Measurements from ENCODE around the gene CAND1. TPM values are rescaled to one million over a fixed set of nuclear protein-coding genes. Genes with fewer than 3 reads are reported as not detected.

Gene CAND1
- total and polyA plus RNA-seq, 9 of the 15 experiments (the other 6 are each of a cell fraction or from before 2014, with no cell fraction given) = 24.0 to 167 (median 77.5) TPM

- Histone ChIP-seq H3K9ac (ENCODE audit: insufficient read depth in 1 of 2, low read depth in 2 of 2, low read length in 2 of 2) (no peak overlapping the region), H3K4me2 (ENCODE audit: insufficient read depth, low read length) (no peak overlapping the region), H3K9me1 (ENCODE audit: control insufficient read depth, insufficient read depth, low read length) (no peaks in the 10 kb centered on the region), H4K20me1 (replicated peaks; ENCODE audit: control insufficient read depth, insufficient read depth, low read length) (no peaks in the 10 kb centered on the region), H3K27ac (ENCODE audit: extremely low read depth, low read depth, low read length) (no peak overlapping the region), H3K27me3 (ENCODE audit: control insufficient read depth in 2 of 2, insufficient read depth in 2 of 2, low read length in 2 of 2) (no peaks in the 10 kb centered on the region; a peak in 2 of 5 replicates), H2AFZ (ENCODE audit: low read depth, low read length) (no peak overlapping the region), H3K4me1 (replicated peaks in 1 of 2; ENCODE audit: control insufficient read depth in 2 of 2, insufficient read depth in 2 of 2, low read length in 2 of 2) (no peaks in the 10 kb centered on the region), H3K36me3 (ENCODE audit: control insufficient read depth, insufficient read depth, low read length) (no peaks in the 10 kb centered on the region), H3K4me3 (no peak overlapping the region), H3K79me2 (ENCODE audit: control insufficient read depth, insufficient read depth, low read length) (no peaks in the 10 kb centered on the region), H3K9me3 (replicated peaks; ENCODE audit: control insufficient read depth, insufficient read depth, low read depth, low read length) (no peaks in the 10 kb centered on the region)
- in situ Hi-C loops (cut with MboI) = no loop called here
- FAIRE-seq = no peak
- ChIA-PET CTCF (ENCODE audit: low intra/inter-chr PET ratio) (interaction anchor here (0.5 kb wide), 1 partner anchor 9 kb away, joined by 5 read pairs; no protein-coding TSS in a partner anchor), POLR2A (no interaction called here)
- DNase-seq (ENCODE audit: extremely low read depth in 1 of 4, low spot score in 3 of 4) = no peak
- no TSS peak for BruUV-seq (replicated peaks)
- intact Hi-C loops (cut with micrococcal nuclease) = no loop called here
- ATAC-seq = no peak
- TF ChIP-seq ZNF184 (CRISPR knock-in tag; IDR thresholded peaks at IDR 0.05) (no peak), ZNF77 (CRISPR knock-in tag; IDR thresholded peaks at IDR 0.05) (no peak), MAFF (IDR thresholded peaks at IDR 0.05; ENCODE audit: low read length) (no peak), ZNF3 (CRISPR knock-in tag; IDR thresholded peaks at IDR 0.05) (no peak), MAFK (IDR thresholded peaks at IDR 0.05; ENCODE audit: low read length) (no peak), WHSC1 (IDR thresholded peaks at IDR 0.05; ENCODE audit: low read length) (no peak), RBM25 (IDR thresholded peaks at IDR 0.05; ENCODE audit: low read depth, low read length, severe bottlenecking) (no peak), EP300 (IDR thresholded peaks at IDR 0.05; ENCODE audit: low read length) (no peak), ZNF282 (CRISPR knock-in tag; IDR thresholded peaks at IDR 0.05) (no peak), ZNF384 (IDR thresholded peaks at IDR 0.05; ENCODE audit: low read depth, low read length) (no peak), ZBTB17 (CRISPR knock-in tag; IDR thresholded peaks at IDR 0.05) (no peak), KAT2B (IDR thresholded peaks at IDR 0.05; ENCODE audit: low read depth, low read length) (no peak), ERF (CRISPR knock-in tag; IDR thresholded peaks at IDR 0.05) (no peak), SMARCC2 (IDR thresholded peaks at IDR 0.05; ENCODE audit: low read depth) (no peak), CBX8 (IDR thresholded peaks at IDR 0.05; ENCODE audit: borderline replicate concordance, extremely low read depth, low read depth, low read length, poor library complexity, severe bottlenecking) (no peak), SRSF3 (IDR thresholded peaks at IDR 0.05; ENCODE audit: insufficient read depth, low read length) (no peak), ETV1 (tag; conservative IDR thresholded peaks at IDR 0.05; ENCODE audit: low read depth) (no peak), ZNF197 (CRISPR knock-in tag; IDR thresholded peaks at IDR 0.05; ENCODE audit: low read depth) (no peak)
- TF ChIP-seq, protein P1, sequence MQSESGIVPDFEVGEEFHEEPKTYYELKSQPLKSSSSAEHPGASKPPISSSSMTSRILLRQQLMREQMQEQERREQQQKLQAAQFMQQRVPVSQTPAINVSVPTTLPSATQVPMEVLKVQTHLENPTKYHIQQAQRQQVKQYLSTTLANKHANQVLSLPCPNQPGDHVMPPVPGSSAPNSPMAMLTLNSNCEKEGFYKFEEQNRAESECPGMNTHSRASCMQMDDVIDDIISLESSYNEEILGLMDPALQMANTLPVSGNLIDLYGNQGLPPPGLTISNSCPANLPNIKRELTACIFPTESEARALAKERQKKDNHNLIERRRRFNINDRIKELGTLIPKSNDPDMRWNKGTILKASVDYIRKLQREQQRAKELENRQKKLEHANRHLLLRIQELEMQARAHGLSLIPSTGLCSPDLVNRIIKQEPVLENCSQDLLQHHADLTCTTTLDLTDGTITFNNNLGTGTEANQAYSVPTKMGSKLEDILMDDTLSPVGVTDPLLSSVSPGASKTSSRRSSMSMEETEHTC (IDR thresholded peaks at IDR 0.05) = no peak
- TF ChIP-seq, protein P2, sequence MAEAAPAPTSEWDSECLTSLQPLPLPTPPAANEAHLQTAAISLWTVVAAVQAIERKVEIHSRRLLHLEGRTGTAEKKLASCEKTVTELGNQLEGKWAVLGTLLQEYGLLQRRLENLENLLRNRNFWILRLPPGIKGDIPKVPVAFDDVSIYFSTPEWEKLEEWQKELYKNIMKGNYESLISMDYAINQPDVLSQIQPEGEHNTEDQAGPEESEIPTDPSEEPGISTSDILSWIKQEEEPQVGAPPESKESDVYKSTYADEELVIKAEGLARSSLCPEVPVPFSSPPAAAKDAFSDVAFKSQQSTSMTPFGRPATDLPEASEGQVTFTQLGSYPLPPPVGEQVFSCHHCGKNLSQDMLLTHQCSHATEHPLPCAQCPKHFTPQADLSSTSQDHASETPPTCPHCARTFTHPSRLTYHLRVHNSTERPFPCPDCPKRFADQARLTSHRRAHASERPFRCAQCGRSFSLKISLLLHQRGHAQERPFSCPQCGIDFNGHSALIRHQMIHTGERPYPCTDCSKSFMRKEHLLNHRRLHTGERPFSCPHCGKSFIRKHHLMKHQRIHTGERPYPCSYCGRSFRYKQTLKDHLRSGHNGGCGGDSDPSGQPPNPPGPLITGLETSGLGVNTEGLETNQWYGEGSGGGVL (CRISPR knock-in tag; IDR thresholded peaks at IDR 0.05) = no peak
Measured at GRCh38 chr12:67364228-67364627, 95.1 kb downstream of the CAND1 start.

Measured in K562 (cell line).